GM12892 (cell line): ENCODE results near the gene EPS8L3.

Source experiments
- POLR2A ChIP-seq: IDR thresholded peaks from 2 replicates; pipeline ENCODE4 v1.6.1; 2011; ENCODE audit warnings: low read depth, low read length, control low read depth
- POLR2AphosphoS5 ChIP-seq: IDR thresholded peaks from 2 replicates; pipeline ENCODE4 v1.6.1; 2011; ENCODE audit warnings: low read depth, low read length, control low read depth
- TAF1 ChIP-seq: IDR thresholded peaks from 2 replicates; pipeline ENCODE4 v1.6.1; 2011; ENCODE audit warnings: low read depth, mild to moderate bottlenecking, control low read depth, low read length, borderline replicate concordance

DNA sequence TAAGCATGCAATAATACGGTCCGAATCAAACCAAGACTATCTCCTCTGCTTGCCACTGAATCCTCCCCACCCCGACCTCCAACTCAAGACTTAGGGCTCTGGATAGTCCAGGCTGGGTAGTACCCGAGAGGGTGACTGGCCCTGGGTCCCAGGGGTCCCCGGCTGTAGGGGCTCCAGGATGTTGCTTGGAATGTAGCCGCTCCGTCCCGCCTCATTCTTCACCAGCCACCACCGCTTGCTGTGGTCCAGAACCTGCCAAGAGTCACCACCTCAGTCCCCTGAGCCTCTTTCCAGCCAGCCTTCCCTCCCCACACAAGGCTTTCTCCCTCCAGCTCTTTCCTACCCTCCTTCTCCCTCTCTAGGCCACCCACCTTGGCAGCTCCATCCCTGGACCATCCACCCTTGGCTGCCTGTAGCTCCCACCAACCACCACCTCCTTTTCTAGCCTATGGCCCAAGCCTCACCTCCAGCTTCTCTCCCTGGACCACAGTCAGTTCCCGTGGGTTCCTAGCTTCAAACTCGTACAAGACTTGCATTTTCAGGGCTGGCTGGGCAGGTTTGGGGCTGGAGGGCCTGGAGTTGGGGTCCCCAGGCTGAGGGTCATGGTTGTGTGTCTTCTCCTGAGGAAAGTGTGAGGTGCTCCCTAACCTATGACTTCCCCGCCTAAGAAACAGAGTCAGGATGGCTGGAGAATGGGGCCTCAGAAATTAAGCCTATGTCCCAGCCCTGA lies 12.0 kb downstream of the EPS8L3 start:
- TF ChIP-seq POLR2A, result no peak
- no peak for TF ChIP-seq POLR2AphosphoS5
- no peak for TF ChIP-seq TAF1
